SHP77 treated with DMSO at 0.1 percent for 48 hours (cell line): ENCODE results near the gene PPP4R3B.

Source experiments
- DNase-seq: peaks from one replicate; lab custom pipeline; 2025; lab: John Stamatoyannopoulos, UW

The PPP4R3B gene

DNA sequence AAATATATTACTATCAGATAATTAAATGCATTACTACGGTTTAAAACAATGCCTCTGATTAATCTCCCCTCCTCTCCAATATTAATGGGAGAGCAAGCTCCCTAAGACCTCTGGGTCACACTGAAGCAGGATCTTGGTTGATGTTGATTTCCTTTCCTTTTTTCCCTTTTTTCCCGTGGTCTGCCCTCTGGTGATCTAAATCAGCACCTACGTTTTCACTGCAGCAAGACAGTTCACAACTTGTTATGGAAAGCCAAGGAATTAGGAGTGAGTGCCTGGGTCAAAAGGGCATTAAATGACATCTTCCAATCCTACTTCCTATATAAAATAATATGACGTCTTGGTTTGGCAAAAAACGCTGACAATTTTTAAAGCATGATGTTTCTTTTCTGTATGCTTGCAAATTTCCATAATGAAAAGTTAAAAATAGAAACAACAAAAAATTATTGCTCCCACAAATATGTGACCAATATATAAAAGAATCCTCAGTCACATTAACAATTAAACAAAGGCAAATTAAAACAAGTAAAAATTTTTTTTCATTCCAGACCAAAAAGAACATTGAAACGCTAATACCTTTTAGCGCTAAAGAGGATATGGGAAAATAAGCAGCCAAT, 105.8 kb downstream of the PPP4R3B start:
- peak; percentile 51 for DNase-seq

GRCh38 chr2:55502590-55503141, 114.8 kb downstream of the PPP4R3B start:
- DNase-seq, result no peak

DNA sequence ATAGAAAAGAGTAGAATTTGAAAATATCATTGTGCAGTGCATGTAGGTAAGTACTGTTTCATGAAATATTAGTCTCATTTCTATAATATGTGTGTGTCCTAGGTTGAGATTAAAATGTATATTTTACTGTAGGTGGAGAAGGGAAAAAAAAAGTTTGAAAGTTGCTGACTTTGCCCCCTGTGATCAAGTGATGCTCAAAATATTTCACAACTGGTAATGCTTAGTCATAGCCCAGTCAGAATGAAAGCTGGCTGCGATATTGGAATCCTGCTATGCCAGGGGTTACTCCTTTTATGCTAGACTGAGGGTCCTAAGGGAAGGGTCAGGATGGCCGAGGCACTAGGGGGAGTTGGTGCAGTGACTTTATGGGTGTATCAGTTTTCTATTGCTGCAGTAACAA, 117.4 kb downstream of the PPP4R3B start:
- no peak for DNase-seq

DNA sequence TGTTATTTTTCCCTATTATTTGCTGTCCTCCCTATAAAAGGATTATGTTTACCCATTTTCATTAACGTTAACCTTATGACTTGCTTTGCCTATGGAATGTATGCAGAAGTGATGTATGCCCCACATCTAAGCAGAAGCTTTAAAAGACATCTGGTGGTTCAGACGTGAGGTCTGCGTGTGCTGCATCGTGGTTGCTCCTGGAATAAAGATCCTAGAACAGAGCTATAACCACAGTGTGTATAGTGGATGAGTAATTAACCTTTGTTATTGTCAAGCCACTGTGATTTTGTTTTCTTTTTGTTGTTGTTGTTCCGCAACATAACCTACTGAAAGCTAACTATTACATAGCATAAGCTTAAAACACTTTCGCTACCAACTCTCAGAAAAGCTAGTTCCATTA, 118.8 kb downstream of the PPP4R3B start:
- no peak for DNase-seq
